GM21825 (cell line): ENCODE results near the gene PHLDA3.
A peak's percentile ranks its signal among the peaks of the same experiment; 100 is the strongest.

Experiments used
- ATAC-seq: cut with Tn5 transposase; IDR thresholded peaks from one replicate; pipeline ENCODE4 v1.9.1; 2021; ENCODE audit warnings: mild to moderate bottlenecking, moderate library complexity; ENCODE audit not compliant: unreplicated experiment

Gene PHLDA3

DNA sequence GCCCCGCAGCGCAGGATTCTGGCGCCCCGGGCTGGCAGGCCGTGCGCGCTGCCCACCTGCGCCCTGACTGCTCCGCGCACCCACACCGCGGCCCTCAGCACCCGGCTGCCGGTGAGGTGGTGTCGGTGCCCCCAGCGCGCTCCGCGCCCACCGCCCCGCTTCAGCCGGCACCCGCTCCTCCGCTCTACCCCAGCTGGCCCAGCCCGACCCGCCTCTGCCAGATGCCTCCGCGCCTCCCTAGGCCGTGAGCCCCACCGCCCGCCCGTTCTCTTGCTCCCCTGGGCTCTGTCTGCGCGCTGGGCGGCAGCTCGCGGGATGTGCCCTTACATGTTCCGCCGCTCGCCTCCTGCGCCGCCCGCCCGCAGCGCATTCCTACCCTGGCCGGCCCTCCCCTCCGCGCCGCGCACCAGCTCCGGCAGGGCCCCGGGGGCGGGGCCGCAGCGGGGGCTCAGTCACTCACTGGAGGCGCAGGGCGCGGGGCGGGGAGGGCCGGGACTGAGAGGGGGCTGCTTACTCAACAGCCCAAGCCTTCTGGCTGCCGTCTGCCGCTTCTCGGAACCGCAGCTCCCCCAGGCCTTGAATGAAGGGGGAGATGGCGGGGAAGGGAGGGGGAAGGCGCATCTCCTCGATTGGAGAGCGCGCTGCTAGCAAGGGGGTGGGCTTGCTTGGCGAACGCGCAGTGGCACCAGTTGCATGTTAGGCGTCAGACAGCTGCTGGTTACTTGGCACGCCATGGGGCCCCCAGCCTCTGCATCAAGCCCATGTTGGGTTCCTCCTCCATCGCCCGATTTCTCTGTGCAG is at the start of gene PHLDA3:
Gene PHLDA3, minus strand, starts transcription at position 345 of the 801 bp plus-strand sequence. CDS start 402 bp downstream, outside the sequence.
- ATAC-seq = peak; percentile 82

DNA sequence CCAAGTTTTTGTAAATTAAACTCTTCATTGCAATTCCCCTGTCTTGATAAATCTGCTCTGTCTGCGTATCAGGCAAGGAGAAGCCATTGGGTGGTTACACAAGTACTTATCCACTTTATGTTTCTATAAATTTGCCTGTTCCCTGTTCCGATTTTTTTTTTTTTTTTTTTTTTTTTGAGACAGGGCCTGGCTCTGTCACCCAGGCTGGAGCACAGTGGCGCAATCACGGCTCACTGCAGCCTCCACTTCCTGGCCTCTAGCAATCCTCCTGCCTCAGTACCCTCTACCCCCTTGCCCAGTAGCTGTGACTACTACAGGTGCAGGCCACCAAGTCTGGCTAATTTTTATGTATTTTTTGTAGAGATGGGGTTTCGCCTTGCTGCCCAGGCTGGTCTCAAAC is 49.1 kb upstream of the PHLDA3 start:
- no peak for ATAC-seq

DNA sequence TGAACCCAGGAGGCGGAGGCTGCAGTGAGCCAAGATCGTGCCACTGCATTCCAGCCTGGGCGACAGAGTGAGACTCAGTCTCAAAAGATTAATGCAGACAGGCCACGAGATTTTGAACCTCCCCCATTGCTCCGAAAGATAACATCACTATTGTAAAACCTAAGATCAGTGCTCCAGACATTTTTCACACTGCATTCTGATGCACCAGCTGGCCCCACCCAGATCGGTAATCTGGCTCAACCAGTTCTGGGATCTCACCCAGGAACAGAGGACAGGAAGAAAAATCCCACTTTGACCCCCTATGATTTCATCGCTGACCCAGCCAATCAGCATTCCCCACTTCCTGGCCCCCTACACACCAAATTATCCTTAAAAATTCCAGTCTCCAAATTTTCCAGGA is 48.6 kb upstream of the PHLDA3 start:
- no peak for ATAC-seq

DNA sequence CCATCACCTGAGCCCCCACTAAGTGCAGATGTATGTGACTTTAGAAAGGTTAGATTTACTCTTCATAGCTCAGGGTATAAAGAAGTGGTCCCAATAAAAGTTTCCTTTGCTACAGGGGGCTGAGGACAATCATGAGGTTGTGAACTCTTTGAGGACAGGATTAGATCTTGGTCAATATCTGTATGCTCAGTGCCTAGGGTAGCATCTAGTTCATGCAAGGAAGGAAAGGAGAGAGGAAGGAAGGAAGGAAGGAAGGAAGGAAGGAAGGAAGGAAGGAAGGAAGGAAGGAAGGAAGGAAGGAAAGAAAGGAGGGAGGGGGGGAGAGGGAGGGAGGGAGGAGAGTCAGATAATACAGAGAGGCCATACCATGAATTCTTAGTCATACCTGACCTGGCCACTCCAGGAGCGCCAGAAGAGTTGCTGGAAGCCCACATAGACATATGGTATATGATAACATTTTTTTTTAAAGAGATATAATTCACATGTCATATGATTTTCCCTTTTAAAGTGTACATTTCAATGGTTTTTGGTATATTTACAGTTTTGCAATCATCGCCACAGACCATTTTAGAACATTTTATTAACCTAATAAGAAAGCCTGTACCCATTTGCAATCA is 47.6 kb upstream of the PHLDA3 start:
- ATAC-seq = no peak

DNA sequence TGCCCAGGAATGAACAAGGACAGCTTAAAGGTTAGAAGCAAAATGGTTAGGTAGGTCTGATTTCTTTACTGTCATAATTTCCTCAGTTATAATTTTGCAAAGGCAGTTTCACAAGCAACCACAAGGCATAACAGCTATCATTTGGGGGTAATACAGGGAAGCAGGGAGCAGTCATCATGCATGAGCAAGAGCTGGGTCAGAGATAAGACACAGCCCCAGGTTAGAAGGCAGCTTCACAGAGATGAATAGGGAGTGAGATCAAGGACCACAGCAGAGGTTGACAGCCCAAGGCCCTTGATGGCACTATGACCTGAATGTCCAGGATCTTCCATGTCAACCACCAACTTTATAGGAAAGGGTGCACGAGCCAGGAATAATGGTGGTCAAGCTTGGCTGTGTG is 46.9 kb upstream of the PHLDA3 start:
- ATAC-seq = no peak

DNA sequence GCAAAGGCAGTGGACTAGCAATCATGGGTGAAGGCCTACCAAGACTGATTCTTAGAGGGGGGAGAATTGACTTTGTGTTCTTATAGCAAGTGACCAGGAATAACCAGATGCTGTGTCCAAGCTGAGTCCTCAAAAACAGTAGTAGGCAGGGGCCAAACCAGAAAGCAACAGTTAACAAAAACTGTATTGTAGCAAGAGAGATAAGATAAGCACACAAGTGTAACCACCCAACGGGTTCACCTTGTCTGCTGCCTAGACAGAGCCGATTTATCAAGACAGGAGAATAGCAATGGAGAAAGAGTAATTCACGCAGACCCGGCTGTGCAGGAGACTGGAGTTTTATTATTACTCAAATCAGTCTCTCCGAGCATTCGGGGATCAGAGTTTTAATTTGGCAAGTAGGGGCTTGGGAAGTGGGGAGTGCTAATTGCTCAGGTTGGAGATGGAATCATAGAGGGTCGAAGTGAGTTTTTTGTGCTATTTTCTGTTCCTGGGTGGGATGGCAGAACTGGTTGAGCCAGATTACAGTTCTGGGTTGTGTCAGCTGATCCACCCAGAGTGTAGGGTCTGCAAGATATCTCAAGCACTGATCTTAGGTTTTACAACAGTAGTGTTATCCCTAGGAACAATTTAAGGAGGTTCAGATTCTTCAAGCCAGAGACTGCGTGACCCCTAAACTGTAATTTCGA is 46.2 kb upstream of the PHLDA3 start:
- no peak for ATAC-seq

DNA sequence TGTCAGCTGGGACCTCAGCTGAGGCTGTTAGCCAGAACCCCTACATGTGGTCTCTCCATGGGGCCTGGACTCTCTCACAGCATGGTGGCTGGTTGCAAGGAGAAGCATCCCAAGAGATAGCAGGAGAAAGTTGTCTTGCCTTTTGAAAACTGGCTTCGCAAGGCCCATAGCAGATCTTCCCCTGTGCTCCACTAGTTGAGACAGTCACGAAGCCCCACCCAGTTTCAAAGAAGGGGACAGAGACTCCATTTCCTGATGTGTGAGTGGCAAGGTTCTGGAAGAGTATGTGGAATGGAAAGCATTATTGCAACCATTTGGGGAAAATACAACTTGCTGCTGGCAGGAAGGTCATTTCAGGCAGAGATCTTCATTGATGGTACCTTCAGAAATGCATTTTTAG is 45.5 kb upstream of the PHLDA3 start:
- no peak for ATAC-seq

DNA sequence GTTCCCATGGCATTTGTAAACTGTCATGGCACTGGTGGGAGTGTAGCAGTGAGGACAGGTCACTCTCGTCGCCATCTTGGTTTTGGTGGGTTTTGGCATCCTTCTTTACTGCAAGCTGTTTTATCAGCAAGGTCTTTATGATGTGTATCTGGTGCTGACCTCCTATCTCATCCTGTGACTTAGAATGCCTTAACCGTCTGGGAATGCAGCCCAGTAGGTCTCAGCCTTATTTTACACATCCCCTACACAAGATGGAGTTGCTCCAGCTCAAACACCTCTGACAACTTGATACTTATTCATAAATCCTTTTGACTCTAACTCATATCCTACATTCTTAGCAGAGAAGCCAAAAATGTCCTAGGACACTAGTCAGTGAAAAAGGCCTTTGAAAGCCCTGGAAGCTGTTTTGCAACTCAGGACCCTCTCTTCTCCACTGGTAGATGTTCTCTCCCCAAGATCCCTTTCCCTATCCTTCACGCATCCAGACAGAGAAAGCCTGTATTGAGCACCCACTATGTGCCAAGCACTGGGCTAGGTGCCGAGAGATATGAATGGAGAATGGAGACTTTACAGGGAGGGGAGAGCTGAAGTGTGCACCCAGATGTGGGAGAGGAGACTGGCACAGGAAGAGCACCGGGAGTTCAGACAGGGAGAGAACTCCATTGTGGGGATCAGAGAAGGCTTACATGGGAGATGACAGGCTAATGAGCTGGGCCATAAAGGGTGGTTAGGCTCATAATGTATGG is 44.7 kb upstream of the PHLDA3 start:
- no peak for ATAC-seq

DNA sequence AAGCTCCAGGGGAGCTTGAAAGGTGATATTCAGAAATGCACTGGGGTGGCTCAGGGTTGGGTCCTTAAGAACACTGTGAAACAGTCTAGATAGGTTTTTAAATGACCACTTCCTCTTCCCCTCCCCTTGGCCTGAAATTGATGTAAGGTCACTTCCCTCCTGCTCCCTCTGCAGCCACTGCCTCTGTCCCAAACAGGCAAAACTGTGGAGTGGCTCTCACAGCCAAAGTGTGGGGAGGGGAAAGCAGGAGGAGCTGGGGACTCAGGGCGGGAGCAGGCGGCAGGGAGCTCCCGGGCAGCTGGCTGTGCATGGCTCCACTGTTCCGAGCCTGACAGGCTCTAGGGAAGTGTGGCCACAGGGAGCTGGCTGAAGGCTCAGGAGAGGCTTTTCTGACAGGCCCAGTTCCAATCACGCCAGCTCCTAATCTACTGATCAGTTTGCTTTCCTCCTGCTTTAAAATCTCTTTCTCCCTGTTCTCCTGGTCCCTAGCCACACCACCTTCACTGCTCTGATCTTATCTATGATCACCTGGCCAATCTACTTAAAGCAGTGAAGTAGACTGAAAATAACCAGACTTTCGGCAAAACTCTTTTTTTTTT is 43.1 kb upstream of the PHLDA3 start:
- no peak for ATAC-seq

DNA sequence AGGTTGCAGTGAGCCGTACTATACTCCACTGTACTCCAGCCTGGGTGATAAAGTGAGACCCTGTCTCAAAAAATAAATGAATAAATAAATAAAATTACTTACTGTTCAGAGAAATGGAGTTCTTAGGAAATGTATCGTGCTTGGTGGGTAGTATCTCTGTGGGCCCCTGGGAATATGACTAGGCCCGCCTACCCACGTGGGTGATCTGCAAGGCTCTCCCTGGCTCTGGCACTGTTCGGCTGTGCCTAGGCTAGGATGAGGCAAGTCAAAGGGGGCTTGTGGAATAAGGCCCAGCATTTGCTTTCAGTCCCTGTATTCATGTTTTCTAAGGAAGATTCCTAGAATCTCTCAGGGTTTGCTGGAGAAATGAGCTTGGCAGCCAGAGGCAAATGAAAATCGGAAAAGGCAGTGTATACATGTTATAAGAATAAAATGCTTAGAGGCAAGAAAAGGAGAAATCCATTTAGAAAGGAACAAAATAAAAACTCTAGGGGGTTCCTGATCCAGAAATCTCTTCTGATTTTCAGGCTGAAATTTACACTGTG is 42.5 kb upstream of the PHLDA3 start:
- no peak for ATAC-seq

DNA sequence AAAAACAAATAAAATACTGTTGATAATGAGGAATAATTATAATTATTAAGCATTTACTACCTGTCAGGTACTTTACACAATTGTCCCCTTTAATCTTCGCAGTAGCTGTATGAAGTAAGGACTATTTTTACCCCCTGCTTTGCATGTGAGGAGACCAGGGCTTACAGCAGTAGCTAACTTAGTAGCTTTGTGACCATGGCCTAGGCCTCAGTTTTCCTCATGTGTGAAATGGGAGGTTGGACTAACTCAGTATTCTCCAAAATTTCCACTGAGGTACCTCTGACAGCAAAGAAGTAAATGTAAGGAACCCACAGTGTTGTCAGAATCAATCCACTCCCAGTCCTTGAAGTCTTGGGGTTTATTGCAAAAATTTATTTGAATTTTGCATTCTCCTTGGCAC is 41.7 kb upstream of the PHLDA3 start:
- no peak for ATAC-seq

DNA sequence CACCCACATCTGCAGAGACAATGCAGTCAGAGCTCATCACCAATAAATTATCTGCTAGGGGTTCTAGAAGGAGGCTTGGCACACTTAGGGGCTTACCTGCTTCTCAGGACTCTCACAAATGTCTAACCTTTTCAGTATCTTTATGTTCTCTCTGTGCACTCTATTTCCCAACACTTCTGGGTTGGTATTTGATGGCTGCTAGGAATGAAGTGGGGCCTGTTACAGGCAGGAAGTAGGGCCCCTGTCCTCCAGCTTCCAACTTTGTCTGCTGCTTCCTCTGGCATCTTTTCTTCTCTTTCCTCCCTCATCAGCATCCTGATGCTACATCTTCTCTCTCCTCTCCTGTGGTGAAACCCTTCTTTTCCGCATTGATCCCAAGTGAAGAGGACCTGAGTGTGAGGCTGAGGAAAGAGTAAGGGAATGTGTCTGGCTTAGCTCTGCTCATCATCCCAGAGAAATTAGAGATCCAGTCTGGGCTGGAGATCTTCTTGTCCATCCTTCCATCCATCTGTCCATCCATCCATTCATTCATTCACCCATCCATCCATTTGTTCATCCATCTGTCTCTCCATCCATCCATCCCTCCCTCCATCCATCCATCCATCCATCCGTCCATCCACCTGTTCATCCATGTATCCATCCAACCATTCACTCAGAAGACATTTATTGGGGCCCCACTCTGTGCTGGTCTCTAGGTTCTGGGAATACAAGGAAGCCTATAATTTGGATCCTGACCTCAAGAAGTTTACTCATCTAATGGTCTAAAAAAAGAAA is 40.8 kb upstream of the PHLDA3 start:
- no peak for ATAC-seq

DNA sequence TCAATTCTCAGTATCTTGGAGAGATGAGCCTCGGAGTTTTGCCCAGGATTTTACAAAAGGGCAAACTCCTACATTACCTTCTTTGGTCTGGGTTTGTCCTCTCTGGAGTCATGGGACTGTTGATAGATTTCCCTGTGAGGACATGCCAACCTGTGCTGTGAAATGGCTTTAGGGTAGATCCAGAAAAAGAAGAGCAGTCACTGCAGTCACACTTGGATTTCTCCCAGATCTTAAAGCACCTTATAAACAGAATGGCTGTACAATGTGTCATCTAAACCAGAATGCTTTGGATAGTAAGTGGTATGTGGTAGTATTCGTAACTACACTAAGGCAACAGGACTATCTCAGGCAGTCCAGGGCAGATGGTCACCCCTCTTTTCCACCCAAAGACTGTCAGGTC is 39.8 kb upstream of the PHLDA3 start:
- ATAC-seq = no peak

DNA sequence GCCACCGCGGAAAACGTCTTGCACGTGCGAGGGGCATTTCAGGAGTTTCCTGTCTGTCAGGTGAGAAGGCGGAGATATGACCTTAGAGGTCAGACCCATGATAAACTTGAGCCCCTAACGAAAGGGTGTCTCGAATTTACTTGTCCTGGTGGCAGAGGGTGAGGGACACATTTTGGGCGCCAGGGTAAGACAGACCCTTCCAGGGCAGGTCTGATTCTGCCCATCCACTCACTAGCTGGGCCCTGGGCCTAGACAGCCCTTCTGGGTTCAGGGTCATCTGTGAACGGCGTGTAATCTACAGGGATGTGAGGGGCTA is 38.3 kb upstream of the PHLDA3 start:
- ATAC-seq = no peak

DNA sequence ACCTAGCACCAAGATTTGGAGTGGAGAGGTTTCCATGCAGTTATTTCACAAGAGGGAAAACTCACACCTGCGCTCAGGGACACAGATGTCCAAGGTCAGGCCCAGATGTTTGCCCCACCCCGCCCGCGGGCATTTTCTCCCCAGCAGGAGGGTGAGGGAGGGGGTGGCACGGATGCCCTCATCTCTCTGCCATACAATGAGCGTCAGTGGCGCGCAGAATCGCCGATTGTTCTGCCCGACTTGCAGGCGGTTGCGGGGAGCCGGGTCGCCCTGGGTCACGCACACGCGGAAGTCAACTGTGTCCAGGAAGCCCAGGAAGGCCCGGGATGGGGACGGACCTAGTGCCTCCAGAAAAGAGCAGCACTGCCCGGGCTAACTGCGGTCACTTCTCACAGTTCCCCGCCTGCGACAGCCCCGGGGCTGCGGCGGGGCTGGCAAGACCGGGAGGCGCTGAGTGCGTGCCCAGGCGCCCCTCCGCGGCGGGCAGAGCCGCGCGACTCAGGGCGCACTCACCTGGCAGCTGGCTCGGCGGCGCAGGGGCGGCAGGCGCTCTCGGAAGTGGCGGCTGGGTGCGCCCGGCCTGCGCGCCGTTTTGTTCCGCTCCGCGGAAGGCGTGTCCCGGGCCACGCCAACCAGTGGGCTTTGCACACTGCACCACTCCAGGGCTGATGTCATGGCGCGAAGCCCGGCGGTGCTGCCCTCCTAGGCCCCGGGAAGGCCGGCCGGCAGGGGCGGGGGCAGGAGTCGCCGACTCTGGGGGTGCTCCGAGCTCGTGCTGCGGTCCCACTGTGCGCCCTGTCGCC is 37.8 kb upstream of the PHLDA3 start, which contains the start of gene CSRP1:
Gene CSRP1, minus strand, starts transcription at position 567 of the 803 bp plus-strand sequence. CDS start 10,820 bp downstream, outside the sequence.
- peak; percentile 92 for ATAC-seq

DNA sequence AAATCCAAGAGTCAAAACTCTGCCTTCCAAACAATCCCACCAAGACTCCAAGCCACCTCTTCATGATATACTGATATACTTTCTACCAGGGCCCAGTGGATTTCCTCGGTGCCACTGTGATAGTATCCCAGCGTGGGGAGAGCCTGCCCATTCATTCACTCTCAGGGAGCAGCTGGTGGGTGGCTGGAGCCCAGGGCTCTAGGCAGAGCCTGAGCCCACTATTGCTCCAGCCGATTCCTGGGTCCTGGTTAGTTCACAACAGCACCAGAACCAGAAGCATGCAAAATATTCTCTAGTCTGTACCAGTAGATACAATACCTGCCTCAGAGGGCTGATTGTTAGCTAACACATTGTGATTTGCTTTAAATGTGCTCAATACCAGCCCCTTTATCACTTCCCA is 37.1 kb upstream of the PHLDA3 start:
- no peak for ATAC-seq

DNA sequence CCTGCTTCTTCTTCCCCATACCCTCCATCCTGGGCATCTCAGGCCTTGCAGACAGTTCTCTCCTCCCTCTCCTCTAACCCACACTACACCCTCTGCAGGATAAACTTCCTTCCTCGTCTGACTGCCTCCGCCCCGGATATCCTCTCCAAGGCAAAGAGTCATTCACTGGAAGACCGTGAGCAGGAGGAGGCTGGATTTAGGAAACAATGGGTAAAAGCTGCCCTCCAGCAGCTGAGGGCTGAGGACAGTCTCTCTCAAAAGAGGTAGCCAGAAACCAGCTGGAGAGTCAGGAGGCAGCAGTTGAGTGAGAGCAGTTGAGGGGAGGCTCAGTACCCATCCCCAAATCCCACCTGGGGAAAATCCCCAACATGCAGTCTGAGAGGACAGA is 36.5 kb upstream of the PHLDA3 start:
- ATAC-seq = no peak

DNA sequence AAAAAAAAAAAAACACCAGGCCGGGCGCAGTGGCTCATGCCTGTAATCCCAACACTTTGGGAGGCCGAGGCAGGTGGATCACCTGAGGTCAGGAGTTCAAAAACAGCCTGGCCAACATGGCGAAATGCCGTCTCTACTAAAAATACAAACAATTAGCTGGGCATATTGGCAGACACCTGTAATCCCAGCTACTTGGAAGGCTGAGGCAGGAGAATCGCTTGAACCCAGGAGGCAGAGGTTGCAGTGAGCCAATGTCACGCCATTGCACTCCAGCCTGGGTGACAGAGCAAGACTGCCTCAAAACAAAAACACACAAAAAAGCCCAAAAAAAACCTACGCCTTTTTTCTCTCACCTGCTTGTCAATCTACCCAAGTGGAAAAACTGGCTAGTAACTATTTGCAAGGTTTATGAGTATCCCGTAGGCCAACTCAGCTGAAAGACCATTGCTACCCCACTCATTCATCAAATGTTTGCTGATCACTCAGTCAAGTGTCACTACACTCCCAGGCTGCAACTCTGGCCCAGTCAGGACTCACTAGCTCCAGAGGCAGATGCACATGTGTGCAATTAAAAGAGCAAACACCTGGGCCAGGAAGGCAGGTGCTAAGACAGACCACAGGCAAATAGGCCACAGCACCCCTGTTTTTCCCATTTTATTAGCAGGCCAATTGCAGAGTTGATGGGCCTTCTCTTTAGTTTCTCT is 36.0 kb upstream of the PHLDA3 start:
- ATAC-seq = no peak
